HG02840 (cell line): ENCODE data around the gene OR2K2.
"Not testable (repeated sequence)": the region's sequence is repeated elsewhere in the genome, so short reads cannot be mapped to it uniquely, and the experiment has no call there.

Source experiments
- ATAC-seq: cut with Tn5 transposase; IDR thresholded peaks from one replicate; pipeline ENCODE4 v1.9.1; 2021; ENCODE audit warnings: mild to moderate bottlenecking, moderate library complexity, moderate number of reproducible peaks; ENCODE audit not compliant: unreplicated experiment, low FRiP score

The OR2K2 gene

DNA sequence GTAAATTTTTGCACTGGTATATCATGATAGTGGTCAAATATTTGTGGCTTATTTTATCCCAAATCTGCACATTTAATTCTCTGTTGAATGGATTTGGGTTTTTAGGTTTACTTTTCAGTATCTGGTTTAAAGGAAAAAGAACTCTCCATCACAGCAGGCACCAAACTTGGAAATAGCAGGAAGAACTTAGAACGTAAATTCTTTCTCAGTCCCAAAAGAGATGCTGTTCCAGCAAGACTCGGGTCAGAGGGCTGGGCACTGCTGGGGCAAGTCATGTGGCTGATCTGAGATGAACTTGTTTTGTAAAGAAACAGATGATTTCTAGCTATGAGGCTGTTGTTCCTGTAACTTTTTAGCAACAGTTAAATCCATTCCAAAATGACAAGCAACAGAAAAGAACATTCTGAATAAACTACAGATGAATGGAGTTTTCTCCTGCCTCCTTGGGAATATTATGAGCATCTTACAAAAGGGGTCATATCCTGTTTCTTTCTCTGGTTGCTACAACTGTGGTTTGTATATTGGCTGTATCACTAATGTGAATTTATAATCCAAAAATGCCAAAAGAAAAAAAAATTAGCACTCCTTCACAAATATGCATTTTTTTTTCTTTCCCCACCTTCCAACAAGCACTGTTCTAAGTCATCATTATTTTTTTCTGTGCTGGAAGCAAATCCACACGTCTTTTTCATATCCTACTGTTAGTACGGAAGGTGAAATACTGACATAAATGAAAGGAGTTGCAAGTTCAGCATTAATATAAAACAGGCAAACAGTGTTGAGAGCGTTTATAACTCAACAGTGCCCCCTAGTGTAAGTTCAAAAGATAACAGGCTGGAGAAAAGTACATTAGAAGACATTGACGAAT, 31.1 kb downstream of the OR2K2 start:
- no peak for ATAC-seq

DNA sequence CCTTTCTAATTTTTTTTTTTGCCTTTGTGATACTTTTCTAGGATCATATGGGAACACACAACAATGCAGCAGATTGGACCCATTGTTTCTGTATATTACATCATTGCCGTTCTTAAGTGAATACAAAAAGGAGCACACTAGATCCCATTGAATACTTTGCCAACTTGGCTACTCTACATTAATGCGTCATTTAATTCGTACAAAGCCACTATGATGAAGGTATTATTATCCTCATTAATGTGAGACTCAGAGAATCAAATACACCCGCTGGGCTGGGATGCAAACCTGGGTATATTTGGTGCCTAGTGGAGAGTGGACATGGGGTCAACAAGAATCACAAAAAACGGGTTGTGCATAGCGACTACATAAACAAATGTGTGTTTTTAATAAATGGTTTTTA, 31.9 kb downstream of the OR2K2 start:
- no peak for ATAC-seq

DNA sequence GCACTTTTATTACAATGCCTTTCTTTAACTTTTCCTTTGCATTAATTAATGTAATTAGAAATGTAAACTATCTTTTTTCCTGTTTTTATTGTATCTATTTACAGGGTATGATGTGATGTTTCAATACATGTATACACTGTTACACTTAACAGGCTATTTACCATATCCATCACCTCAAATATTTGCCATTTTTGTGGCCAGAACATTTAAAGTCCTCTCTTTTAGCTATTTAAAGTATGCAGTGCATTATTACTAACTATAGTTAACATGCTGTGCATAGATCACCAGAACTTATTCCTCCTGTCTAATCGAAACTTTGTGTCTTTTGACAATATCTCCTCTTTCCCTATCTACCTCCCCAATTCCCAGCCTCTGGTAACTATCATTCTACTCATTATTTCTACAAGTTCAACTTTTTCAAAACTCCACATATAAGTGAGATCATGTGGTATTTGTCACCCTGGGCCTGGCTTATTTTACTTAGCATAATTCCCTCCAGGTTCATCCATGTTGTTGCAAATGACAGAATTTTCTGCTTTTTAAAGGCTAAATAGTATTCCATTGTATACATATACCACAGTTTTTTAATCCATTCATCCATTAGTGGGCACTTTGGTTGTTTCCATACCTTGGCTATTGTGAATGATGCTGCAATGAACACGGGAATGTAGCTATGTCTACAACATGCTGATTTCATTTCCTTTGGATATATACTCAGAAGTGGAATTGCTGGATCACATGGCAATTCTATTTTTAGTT, 32.8 kb downstream of the OR2K2 start:
- no peak for ATAC-seq

DNA sequence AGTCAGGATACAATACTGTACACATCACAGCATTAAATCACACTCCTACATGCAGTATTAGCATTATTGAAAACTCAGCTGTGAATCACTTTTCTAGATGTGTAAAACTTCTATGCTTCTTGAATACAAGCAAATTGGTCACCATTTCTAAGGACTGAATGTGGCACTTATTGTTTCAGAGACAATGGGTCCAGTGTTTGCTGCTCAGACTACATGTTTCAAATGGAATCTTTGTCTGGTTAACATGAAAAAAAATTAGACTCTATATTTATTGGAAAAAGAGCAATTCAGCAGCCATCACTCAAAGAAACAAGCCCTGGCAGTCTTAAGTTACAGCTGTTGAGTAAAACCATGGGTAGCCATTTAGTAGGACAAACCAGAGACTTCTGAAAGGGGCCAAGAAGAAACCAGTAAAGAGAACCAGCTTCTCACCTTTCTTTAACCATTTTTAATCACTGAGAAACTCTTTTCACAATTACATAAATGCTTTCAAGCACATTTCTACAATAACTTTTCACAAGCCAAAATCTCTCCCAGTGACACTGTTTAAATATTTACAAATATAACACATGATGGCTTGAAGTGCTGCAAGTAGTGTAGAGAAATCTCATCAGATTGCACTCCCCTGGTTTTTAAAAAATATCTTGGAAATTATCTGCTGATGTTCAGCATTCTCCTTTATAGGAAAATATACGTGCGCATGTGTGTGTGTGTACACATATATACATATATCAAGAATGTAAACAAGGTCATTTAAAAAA, 35.2 kb downstream of the OR2K2 start:
- ATAC-seq: no peak

DNA sequence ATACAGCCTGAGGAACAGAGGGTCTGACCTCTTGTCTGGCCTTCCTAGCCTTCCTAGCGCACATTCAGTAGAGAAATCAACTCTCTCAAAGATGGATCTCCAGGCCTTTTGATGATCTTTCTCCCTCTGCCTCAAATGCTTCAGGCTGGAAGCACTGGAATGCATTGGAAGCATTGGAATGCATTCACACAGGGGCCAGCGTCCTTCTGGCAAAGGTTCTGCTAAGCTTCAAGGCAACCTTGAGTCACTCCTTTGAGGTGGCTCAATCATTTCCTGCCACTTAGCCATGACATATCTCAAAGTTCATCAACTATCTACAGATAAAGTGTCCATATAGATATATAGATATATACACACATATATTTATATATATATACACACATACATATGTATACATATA, 42.9 kb downstream of the OR2K2 start:
- ATAC-seq: no peak

DNA sequence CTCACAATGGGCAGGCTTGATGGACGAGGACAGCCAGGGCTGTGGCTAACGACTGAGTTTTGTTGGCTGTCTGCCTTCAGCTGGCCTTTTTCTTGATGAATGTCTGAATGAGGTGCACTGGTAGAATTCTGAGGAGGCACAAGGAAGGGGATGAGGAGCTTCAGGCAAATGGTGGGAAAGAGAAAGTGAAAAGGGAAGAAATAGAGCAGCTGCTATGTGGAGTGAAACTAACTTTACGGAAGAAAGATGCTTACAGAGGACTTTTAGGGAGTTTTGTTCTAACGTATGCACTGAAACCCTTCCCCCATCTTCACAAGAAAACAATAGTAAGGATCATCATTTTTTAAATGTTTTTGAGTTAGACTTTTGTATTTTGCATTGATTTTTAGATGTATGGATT, 45.3 kb downstream of the OR2K2 start:
- ATAC-seq: no peak

DNA sequence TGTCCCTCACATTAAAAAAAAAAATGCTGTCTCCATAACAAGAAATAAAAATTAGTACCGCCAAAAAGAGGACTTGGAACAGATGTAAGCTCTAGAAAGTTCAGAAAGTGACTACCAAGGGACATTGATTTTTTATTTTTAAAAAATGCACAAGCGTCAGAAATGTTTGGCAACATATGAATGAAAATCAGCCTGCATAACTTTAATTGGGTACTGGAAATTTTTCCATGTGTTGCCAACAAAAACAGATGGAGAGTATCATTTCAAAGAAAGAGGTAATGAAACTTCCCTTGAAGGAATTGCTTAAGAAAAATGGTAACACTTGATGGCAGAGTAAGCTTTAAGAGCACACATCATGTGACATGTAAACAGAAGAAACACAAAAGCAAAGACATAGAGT, 47.2 kb downstream of the OR2K2 start:
- ATAC-seq: no peak

DNA sequence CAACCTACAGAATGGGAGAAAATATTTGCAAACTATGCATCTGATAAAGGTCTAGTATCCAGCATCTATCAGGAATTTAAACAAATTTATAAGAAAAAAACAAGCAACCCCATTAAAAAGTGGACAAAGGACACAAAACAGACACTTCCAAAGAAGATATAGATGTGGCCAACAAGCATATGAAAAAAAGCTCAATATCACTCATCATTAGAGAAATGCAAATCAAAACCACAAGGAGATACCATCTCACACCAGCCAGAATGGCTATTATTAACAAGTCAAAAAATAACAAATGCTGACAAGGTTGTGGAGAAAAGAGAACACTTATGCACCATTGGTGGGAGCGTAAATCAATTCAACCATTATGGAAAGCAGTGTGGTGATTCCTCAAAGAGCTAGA, 49.2 kb downstream of the OR2K2 start:
- not testable (repeated sequence) for ATAC-seq
